ENCODE measurements around the gene TNFRSF11A. TPM values are rescaled to one million over a fixed set of nuclear protein-coding genes. Genes with fewer than 3 reads are reported as not detected.

TNFRSF11A gene
- total RNA-seq, 4 donors from 2014 or later: 1.4 to 3.2 (median 1.8) TPM; not detected in 1

DNA sequence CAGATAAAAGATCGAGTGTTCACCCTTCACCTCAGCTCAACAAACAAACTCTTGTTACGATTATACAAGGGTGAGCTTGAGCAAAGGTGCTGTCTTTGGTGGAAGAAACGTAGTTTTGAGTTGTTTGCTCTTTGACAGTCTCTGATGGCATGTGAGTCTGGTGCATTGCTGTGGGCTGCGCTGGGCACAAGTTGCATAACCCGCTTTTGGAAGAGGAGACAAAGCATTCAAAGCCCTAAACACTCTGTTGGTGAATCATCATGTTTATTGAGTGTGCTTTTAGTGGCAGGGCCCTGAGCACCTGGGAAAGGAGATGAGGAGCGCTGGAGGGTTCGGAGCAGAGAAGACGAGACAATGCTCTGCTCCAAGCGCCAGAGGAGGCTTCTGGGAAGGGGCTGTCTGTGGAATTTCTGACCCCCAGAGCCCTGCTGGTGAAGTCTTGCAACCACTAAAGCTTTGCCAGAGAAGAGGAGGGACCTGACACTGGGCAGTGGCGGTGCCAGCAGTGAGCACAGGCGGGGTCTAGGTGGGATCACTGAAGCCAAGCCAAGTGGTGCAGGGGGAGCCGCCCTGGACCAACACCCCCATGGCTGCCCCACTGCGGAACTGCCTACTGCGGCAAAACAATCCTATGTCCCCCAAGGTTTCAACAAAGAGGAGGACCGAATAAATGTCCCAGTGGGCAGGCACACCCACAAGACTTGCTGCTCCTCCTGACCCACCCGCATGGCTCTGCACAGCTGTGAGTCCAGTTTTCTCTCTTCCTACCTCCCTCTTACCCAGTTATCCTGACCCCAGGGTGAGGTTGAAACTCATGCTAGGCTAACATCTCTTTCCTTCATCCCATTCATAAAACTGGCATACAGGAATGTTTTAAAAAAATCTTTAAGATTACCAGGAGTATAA lies 64.0 kb downstream of the TNFRSF11A start:
- Histone ChIP-seq H3K4me1 (no peaks in the 10 kb centered on the region), H3K36me3 (no peaks in the 10 kb centered on the region), H3K4me3 (no peak overlapping the region), H3K9me3 (no peaks in the 10 kb centered on the region), H3K27ac (no peak overlapping the region), H3K27me3 (peaks cover 0 to 4% (median 2%) of the 10 kb centered on the region in 3 donors)
- no peak for DNase-seq
- TF ChIP-seq, protein P1, sequence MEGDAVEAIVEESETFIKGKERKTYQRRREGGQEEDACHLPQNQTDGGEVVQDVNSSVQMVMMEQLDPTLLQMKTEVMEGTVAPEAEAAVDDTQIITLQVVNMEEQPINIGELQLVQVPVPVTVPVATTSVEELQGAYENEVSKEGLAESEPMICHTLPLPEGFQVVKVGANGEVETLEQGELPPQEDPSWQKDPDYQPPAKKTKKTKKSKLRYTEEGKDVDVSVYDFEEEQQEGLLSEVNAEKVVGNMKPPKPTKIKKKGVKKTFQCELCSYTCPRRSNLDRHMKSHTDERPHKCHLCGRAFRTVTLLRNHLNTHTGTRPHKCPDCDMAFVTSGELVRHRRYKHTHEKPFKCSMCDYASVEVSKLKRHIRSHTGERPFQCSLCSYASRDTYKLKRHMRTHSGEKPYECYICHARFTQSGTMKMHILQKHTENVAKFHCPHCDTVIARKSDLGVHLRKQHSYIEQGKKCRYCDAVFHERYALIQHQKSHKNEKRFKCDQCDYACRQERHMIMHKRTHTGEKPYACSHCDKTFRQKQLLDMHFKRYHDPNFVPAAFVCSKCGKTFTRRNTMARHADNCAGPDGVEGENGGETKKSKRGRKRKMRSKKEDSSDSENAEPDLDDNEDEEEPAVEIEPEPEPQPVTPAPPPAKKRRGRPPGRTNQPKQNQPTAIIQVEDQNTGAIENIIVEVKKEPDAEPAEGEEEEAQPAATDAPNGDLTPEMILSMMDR (IDR thresholded peaks at IDR 0.05 in 4 of 5, conservative IDR thresholded peaks at IDR 0.05 in 1 of 5): no peak
- no peak for TF ChIP-seq POLR2A (IDR thresholded peaks at IDR 0.05)
- intact Hi-C loops (cut with DNase I; ENCODE audit: low total_unique reads) (no loop called here), in situ Hi-C loops (cut with MboI; ENCODE audit: low sequenced_read_pairs in 4 of 4) (no loop called here)
- no peak for ATAC-seq

DNA sequence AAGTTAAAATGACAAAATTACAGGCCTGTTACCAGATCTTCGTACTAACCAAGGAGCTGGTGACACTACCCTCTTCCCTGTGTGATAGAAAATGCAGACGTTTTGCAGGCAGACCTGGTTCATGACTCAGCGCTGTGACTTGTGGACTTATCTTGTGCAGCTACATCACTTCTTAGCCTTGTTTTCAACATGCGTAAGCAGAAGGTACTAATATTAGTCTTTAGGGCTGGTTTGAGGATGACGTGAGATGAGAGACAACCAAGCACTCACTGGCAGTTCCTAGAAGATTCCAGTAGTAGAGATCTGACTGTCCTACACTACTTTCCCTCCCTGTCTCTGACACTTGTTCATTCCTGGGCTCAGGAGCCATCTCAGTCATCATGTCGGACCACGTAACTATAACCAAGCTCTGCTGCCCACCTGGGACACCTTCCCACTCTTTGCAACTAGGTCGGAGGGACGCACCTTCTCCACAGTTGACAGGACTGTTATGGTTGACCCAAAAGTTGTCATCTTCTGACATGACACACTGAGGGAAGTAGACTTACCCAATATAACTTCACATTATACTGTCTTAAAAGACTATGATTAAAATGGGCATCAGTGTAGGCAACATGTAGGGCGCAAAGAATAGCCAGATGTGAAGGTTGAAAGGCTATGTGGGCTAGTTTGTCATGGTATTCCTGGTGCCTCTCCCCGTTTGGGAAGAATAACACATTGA lies 64.8 kb downstream of the TNFRSF11A start:
- DNase-seq (no peak), ATAC-seq (no peak)
- Histone ChIP-seq H3K4me3 (no peak overlapping the region), H3K27me3 (peaks cover 0 to 4% (median under 1%) of the 10 kb centered on the region in 3 donors), H3K27ac (no peak overlapping the region), H3K9me3 (no peaks in the 10 kb centered on the region), H3K36me3 (no peaks in the 10 kb centered on the region), H3K4me1 (no peaks in the 10 kb centered on the region)
- in situ Hi-C loops (cut with MboI; ENCODE audit: low sequenced_read_pairs in 4 of 4) (no loop called here), intact Hi-C loops (cut with DNase I; ENCODE audit: low total_unique reads) (no loop called here)
- TF ChIP-seq, protein P1 (IDR thresholded peaks at IDR 0.05 in 4 of 5, conservative IDR thresholded peaks at IDR 0.05 in 1 of 5): no peak
- TF ChIP-seq POLR2A (IDR thresholded peaks at IDR 0.05): no peak

DNA sequence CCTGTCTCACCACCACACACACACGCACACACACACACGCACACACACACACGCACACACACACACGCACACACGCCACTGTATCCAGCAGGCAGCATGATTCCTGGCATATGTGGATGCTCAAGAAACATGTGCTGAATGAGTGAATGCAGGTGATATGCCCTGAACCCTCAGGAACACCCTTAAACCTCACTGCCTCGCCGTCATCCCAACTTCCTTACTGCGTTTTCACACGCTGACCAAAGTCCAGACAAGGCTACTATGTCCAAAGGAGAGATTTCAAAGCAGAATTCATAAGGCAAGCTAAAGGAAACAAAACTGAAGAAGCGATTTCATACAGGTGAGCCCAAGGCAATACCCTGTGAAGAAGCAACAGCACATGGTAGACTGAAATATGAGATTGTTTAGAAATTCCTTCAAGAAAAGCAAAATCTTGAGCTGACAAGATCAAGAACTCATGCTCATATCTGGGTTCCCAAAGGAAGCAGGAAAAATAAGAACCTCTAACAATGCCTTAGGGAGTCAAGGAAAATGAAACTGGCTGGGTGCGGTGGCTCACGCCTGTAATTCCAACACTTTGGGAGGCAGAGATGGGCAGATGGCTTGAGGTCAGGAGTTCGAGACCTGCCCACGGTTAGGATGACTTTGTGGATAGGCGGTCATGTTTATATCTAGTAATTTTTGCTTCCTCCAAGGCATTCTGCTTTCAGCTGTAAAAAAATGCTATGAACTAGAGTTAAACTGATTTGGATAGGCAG lies 69.1 kb downstream of the TNFRSF11A start:
- DNase-seq: no peak
- Histone ChIP-seq H3K4me1 (no peaks in the 10 kb centered on the region), H3K36me3 (no peaks in the 10 kb centered on the region), H3K9me3 (no peaks in the 10 kb centered on the region), H3K27me3 (no peaks in the 10 kb centered on the region), H3K27ac (no peak overlapping the region), H3K4me3 (no peak overlapping the region)
- in situ Hi-C loops (cut with MboI; ENCODE audit: low sequenced_read_pairs in 4 of 4): no loop called here
- intact Hi-C loops (cut with DNase I; ENCODE audit: low total_unique reads): no loop called here
- no peak for ATAC-seq
- no peak for TF ChIP-seq POLR2A (IDR thresholded peaks at IDR 0.05)
- TF ChIP-seq, protein P1 (IDR thresholded peaks at IDR 0.05 in 4 of 5, conservative IDR thresholded peaks at IDR 0.05 in 1 of 5): no peak

DNA sequence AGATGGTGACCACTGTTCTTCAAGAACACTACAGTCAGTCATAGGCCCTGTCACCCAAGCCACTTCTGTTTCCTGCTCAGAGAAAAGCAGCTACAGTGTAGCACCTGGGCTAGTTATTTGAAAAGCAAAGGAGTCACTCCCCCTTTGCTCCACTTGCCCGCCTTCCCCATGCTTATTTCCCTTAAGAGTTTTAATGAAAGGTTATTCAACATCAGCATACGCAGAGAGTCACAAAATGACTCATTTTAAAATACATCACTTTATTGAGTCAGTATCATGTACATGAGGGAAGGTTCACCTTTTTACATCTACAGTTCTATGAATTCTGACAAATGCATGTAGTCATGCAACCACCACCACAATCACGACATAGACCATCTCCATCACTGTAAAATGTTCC lies 71.3 kb downstream of the TNFRSF11A start:
- in situ Hi-C loops (cut with MboI; ENCODE audit: low sequenced_read_pairs in 4 of 4) (no loop called here), intact Hi-C loops (cut with DNase I; ENCODE audit: low total_unique reads) (no loop called here)
- Histone ChIP-seq H3K4me1 (no peaks in the 10 kb centered on the region), H3K4me3 (no peak overlapping the region), H3K36me3 (no peaks in the 10 kb centered on the region), H3K27ac (no peak overlapping the region), H3K27me3 (no peaks in the 10 kb centered on the region), H3K9me3 (no peaks in the 10 kb centered on the region)
- TF ChIP-seq POLR2A (IDR thresholded peaks at IDR 0.05): no peak
- TF ChIP-seq, protein P1 (IDR thresholded peaks at IDR 0.05 in 4 of 5, conservative IDR thresholded peaks at IDR 0.05 in 1 of 5): no peak
- ATAC-seq: no peak
- no peak for DNase-seq

Measured in gastrocnemius medialis (tissue), 4 donors.